ENCODE results near the gene RAVER2. TPM values are rescaled to one million over a fixed set of nuclear protein-coding genes. Genes with fewer than 3 reads are reported as not detected.

RAVER2 gene
- total RNA-seq, 2 experiments from 2014 or later, result 0.08 TPM; not detected in 1

GRCh38 chr1:64748222-64748621, 3.3 kb downstream of the RAVER2 start:
- H2AFZ ChIP-seq (ENCODE audit: low read length), result no peak overlapping the region
- no peak overlapping the region for H3K4me2 ChIP-seq (ENCODE audit: low read length)
- H3K27ac ChIP-seq (ENCODE audit: low read depth, low read length, poor library complexity, severe bottlenecking), result no peak overlapping the region
- ChIA-PET CTCF (ENCODE audit: unreplicated experiment) (no interaction called here), POLR2A (no interaction called here)
- no peaks in the 10 kb centered on the region for H3K9me3 ChIP-seq (ENCODE audit: low read length)
- no peaks in the 10 kb centered on the region for H3K79me2 ChIP-seq (ENCODE audit: insufficient read depth, low read depth, low read length)
- H3K36me3 ChIP-seq (ENCODE audit: insufficient read depth, low read length), result no peaks in the 10 kb centered on the region
- no TSS peak for BruUV-seq (replicated peaks)
- intact Hi-C loops (cut with micrococcal nuclease; ENCODE audit: unreplicated experiment), result no loop called here
- DNase-seq (ENCODE audit: low spot score), result no peak
- H4K20me1 ChIP-seq (ENCODE audit: insufficient read depth, low read length), result no peaks in the 10 kb centered on the region
- H3K4me3 ChIP-seq (ENCODE audit: low read depth, low read length, poor library complexity, severe bottlenecking), result no peak overlapping the region
- H3K4me1 ChIP-seq (ENCODE audit: insufficient read depth, low read length, poor library complexity, severe bottlenecking), result no peaks in the 10 kb centered on the region
- H3K9me2 ChIP-seq (ENCODE audit: insufficient read depth, low read length), result no peaks in the 10 kb centered on the region
- no peak for TF ChIP-seq EZH2phosphoT487 (IDR thresholded peaks at IDR 0.05; ENCODE audit: borderline replicate concordance, low read depth, low read length)
- TF ChIP-seq CTCF (conservative IDR thresholded peaks at IDR 0.05; ENCODE audit: low read length), result no peak

GRCh38 chr1:64748706-64749105, 3.8 kb downstream of the RAVER2 start:
- H3K79me2 ChIP-seq (ENCODE audit: insufficient read depth, low read depth, low read length), result no peaks in the 10 kb centered on the region

More at GRCh38 chr1:64748706-64749105, 3.8 kb downstream of the RAVER2 start:
- TF ChIP-seq CTCF (conservative IDR thresholded peaks at IDR 0.05; ENCODE audit: low read length) (no peak), EZH2phosphoT487 (IDR thresholded peaks at IDR 0.05; ENCODE audit: borderline replicate concordance, low read depth, low read length) (no peak)
- H3K36me3 ChIP-seq (ENCODE audit: insufficient read depth, low read length), result no peaks in the 10 kb centered on the region
- no peak overlapping the region for H3K4me3 ChIP-seq (ENCODE audit: low read depth, low read length, poor library complexity, severe bottlenecking)
- no peaks in the 10 kb centered on the region for H3K4me1 ChIP-seq (ENCODE audit: insufficient read depth, low read length, poor library complexity, severe bottlenecking)
- H3K4me2 ChIP-seq (ENCODE audit: low read length), result no peak overlapping the region
- BruUV-seq (replicated peaks), result no TSS peak
- no peak for DNase-seq (ENCODE audit: low spot score)
- H2AFZ ChIP-seq (ENCODE audit: low read length), result no peak overlapping the region
- no peaks in the 10 kb centered on the region for H4K20me1 ChIP-seq (ENCODE audit: insufficient read depth, low read length)
- intact Hi-C loops (cut with micrococcal nuclease; ENCODE audit: unreplicated experiment), result no loop called here
- ChIA-PET CTCF (ENCODE audit: unreplicated experiment) (no interaction called here), POLR2A (no interaction called here)
- no peak overlapping the region for H3K27ac ChIP-seq (ENCODE audit: low read depth, low read length, poor library complexity, severe bottlenecking)
- H3K9me2 ChIP-seq (ENCODE audit: insufficient read depth, low read length), result no peaks in the 10 kb centered on the region
- no peaks in the 10 kb centered on the region for H3K9me3 ChIP-seq (ENCODE audit: low read length)
